ENCODE results near the gene RASSF6. TPM values are rescaled to one million over a fixed set of nuclear protein-coding genes. Genes with fewer than 3 reads are reported as not detected.

The RASSF6 gene
- total RNA-seq, 3 donors from 2014 or later (not counting 1 experiment from before 2014, with no cell fraction given): 0.08 TPM; not detected in 2

GRCh38 chr4:73544620-73545019 is 75.6 kb downstream of the RASSF6 start:
- TF ChIP-seq CTCF (IDR thresholded peaks at IDR 0.05): no peak
- no peaks in the 10 kb centered on the region for H3K27me3 Mint-ChIP-seq (ENCODE audit: low read depth in 2 of 2)
- intact Hi-C loops (cut with micrococcal nuclease): no loop called here
- Histone ChIP-seq H3K4me3 (ENCODE audit: low read length) (no peak overlapping the region), H3K27ac (ENCODE audit: low read length) (no peak overlapping the region), H3K27me3 (ENCODE audit: control insufficient read depth, insufficient read depth, low read length) (no peaks in the 10 kb centered on the region), H3K36me3 (ENCODE audit: control insufficient read depth, insufficient read depth, low read length) (no peaks in the 10 kb centered on the region), H3K9me3 (ENCODE audit: control insufficient read depth, insufficient read depth, low read length) (no peaks in the 10 kb centered on the region), H3K4me1 (ENCODE audit: control insufficient read depth, insufficient read depth, low read length) (no peaks in the 10 kb centered on the region)
- H3K4me1 Mint-ChIP-seq: no peaks in the 10 kb centered on the region
- H3K9me3 Mint-ChIP-seq: peaks cover 2 to 6% of the 10 kb centered on the region in 2 donors
- no peak overlapping the region for H3K27ac Mint-ChIP-seq
- no peaks in the 10 kb centered on the region for H3K36me3 Mint-ChIP-seq
- DNase-seq (no peak), ATAC-seq (no peak)
- 92% methylated on average over 2 of the region's 2 CpGs for WGBS (ENCODE audit: insufficient coverage)
- no peak overlapping the region for H3K4me3 Mint-ChIP-seq

GRCh38 chr4:73541251-73541650 is 79.0 kb downstream of the RASSF6 start:
- 73% methylated on average over 3 of the region's 3 CpGs for WGBS (ENCODE audit: insufficient coverage)
- no peak overlapping the region for H3K27ac Mint-ChIP-seq
- no peaks in the 10 kb centered on the region for H3K4me1 Mint-ChIP-seq

GRCh38 chr4:73540826-73541225 is 79.4 kb downstream of the RASSF6 start:
- no peaks in the 10 kb centered on the region for H3K27me3 Mint-ChIP-seq (ENCODE audit: low read depth in 2 of 2)
- Histone ChIP-seq H3K27ac (ENCODE audit: low read length) (no peak overlapping the region), H3K36me3 (ENCODE audit: control insufficient read depth, insufficient read depth, low read length) (no peaks in the 10 kb centered on the region), H3K27me3 (ENCODE audit: control insufficient read depth, insufficient read depth, low read length) (no peaks in the 10 kb centered on the region), H3K4me3 (ENCODE audit: low read length) (no peak overlapping the region), H3K9me3 (ENCODE audit: control insufficient read depth, insufficient read depth, low read length) (no peaks in the 10 kb centered on the region), H3K4me1 (ENCODE audit: control insufficient read depth, insufficient read depth, low read length) (no peaks in the 10 kb centered on the region)
- DNase-seq: no peak
- intact Hi-C loops (cut with micrococcal nuclease): no loop called here
- H3K4me3 Mint-ChIP-seq: no peak overlapping the region
- H3K4me1 Mint-ChIP-seq: no peaks in the 10 kb centered on the region
- 69% methylated on average over 3 of the region's 3 CpGs for WGBS (ENCODE audit: insufficient coverage)
- no peak for ATAC-seq
- no peaks in the 10 kb centered on the region for H3K36me3 Mint-ChIP-seq
- TF ChIP-seq CTCF (IDR thresholded peaks at IDR 0.05): no peak
- H3K9me3 Mint-ChIP-seq: peaks cover 2 to 6% of the 10 kb centered on the region in 2 donors
- no peak overlapping the region for H3K27ac Mint-ChIP-seq

More at GRCh38 chr4:73541251-73541650, 79.0 kb downstream of the RASSF6 start:
- intact Hi-C loops (cut with micrococcal nuclease): no loop called here
- TF ChIP-seq CTCF (IDR thresholded peaks at IDR 0.05): no peak
- no peaks in the 10 kb centered on the region for H3K27me3 ChIP-seq (ENCODE audit: control insufficient read depth, insufficient read depth, low read length)
- H3K4me1 ChIP-seq (ENCODE audit: control insufficient read depth, insufficient read depth, low read length): no peaks in the 10 kb centered on the region
- DNase-seq (no peak), ATAC-seq (no peak)
- H3K9me3 Mint-ChIP-seq: peaks cover 2 to 6% of the 10 kb centered on the region in 2 donors
- H3K36me3 Mint-ChIP-seq: no peaks in the 10 kb centered on the region
- no peak overlapping the region for H3K4me3 ChIP-seq (ENCODE audit: low read length)
- H3K27ac ChIP-seq (ENCODE audit: low read length): no peak overlapping the region
- no peaks in the 10 kb centered on the region for H3K27me3 Mint-ChIP-seq (ENCODE audit: low read depth in 2 of 2)
- no peaks in the 10 kb centered on the region for H3K36me3 ChIP-seq (ENCODE audit: control insufficient read depth, insufficient read depth, low read length)
- no peaks in the 10 kb centered on the region for H3K9me3 ChIP-seq (ENCODE audit: control insufficient read depth, insufficient read depth, low read length)
- no peak overlapping the region for H3K4me3 Mint-ChIP-seq

GRCh38 chr4:73539386-73539785 is 80.8 kb downstream of the RASSF6 start:
- TF ChIP-seq CTCF (IDR thresholded peaks at IDR 0.05): no peak
- Mint-ChIP-seq H3K36me3 (no peaks in the 10 kb centered on the region), H3K4me3 (no peak overlapping the region), H3K27me3 (ENCODE audit: low read depth in 2 of 2) (no peaks in the 10 kb centered on the region), H3K4me1 (no peaks in the 10 kb centered on the region), H3K27ac (no peak overlapping the region), H3K9me3 (peaks cover 2 to 3% of the 10 kb centered on the region in 2 donors)
- DNase-seq: no peak
- H3K4me1 ChIP-seq (ENCODE audit: control insufficient read depth, insufficient read depth, low read length): no peaks in the 10 kb centered on the region
- 100% methylated on average over 1 of the region's 4 CpGs for WGBS (ENCODE audit: insufficient coverage)
- no peaks in the 10 kb centered on the region for H3K9me3 ChIP-seq (ENCODE audit: control insufficient read depth, insufficient read depth, low read length)
- no peak for ATAC-seq
- no peak overlapping the region for H3K4me3 ChIP-seq (ENCODE audit: low read length)
- H3K27ac ChIP-seq (ENCODE audit: low read length): no peak overlapping the region
- intact Hi-C loops (cut with micrococcal nuclease): no loop called here
- no peaks in the 10 kb centered on the region for H3K36me3 ChIP-seq (ENCODE audit: control insufficient read depth, insufficient read depth, low read length)
- no peaks in the 10 kb centered on the region for H3K27me3 ChIP-seq (ENCODE audit: control insufficient read depth, insufficient read depth, low read length)

Measured in natural killer cell (primary cell).